Skeletal muscle tissue (tissue), 4 donors: Measurements from ENCODE around the gene NAT14. TPM values are rescaled to one million over a fixed set of nuclear protein-coding genes. Genes with fewer than 3 reads are reported as not detected.
"Not testable (repeated sequence)": the region's sequence is repeated elsewhere in the genome, so short reads cannot be mapped to it uniquely, and the experiment has no call there.

Experiments used
- H3K27ac ChIP-seq: one replicate; pipeline ENCODE4 v1.7.0; 2013; ENCODE audit warnings: mild to moderate bottlenecking, low read depth, low read length, inconsistent platforms
- H3K27me3 ChIP-seq, 3 donors: one replicate each; pipeline ENCODE4 v1.7.0; 2013; ENCODE audit warnings: low read length in 3 of 3; ENCODE audit not compliant: control insufficient read depth in 3 of 3, insufficient read depth in 3 of 3
- H3K36me3 ChIP-seq, 3 donors: one replicate each; pipeline ENCODE4 v1.7.0; 2013; ENCODE audit warnings: low read length in 3 of 3; ENCODE audit not compliant: control insufficient read depth in 3 of 3, insufficient read depth in 3 of 3
- H3K4me1 ChIP-seq, 3 donors: one replicate each; pipeline ENCODE4 v1.7.0; 2013; ENCODE audit warnings: low read length in 3 of 3, mild to moderate bottlenecking in 3 of 3; ENCODE audit not compliant: control insufficient read depth in 3 of 3, insufficient read depth in 3 of 3
- H3K4me3 ChIP-seq, 3 donors: one replicate each; pipeline ENCODE4 v1.7.0; 2013; ENCODE audit warnings: low read length in 3 of 3
- H3K9ac ChIP-seq, 3 donors: one replicate each; pipeline ENCODE4 v1.7.0; 2013; ENCODE audit warnings: low read length in 3 of 3, mild to moderate bottlenecking in 3 of 3, moderate library complexity in 2 of 3, low read depth in 1 of 3
- H3K9me3 ChIP-seq, 3 donors: one replicate each; pipeline ENCODE4 v1.7.0; 2013; ENCODE audit warnings: low read length in 3 of 3; ENCODE audit not compliant: control insufficient read depth in 3 of 3
- total RNA-seq: library from RNA; depleted of rRNA; stranded (reverse); fragments of >200 nt; gene quantifications from one replicate; pipeline ENCODE4 v1.2.3, GENCODE V29; 2014
- donor health status: Osteomylitis.

NAT14 gene
- total RNA-seq, 1 donor from 2014 or later, result 8.4 TPM

- Histone ChIP-seq H3K4me3 (peak overlapping the region in 2 of 3 donors; percentile 20 to 54), H3K27me3 (peaks cover 0 to 6% (median 2%) of the 10 kb centered on the region in 3 donors), H3K9ac (peak overlapping the region in 2 of 3 donors; percentile 45 to 78), H3K27ac (peak overlapping the region; percentile 68), H3K9me3 (peaks cover 0 to 2% (median 0%) of the 10 kb centered on the region in 3 donors), H3K36me3 (no peaks in the 10 kb centered on the region), H3K4me1 (peaks cover 24 to 36% (median 30%) of the 10 kb centered on the region in 3 donors)
Measured at GRCh38 chr19:55525289-55526101, 40.5 kb downstream of the NAT14 start.

- Histone ChIP-seq H3K4me3 (peak overlapping the region in 1 of 3 donors; percentile 58), H3K9me3 (peaks cover 0 to 2% (median 0%) of the 10 kb centered on the region in 3 donors), H3K36me3 (no peaks in the 10 kb centered on the region), H3K27me3 (peaks cover 0 to 6% (median 2%) of the 10 kb centered on the region in 3 donors), H3K4me1 (peaks cover 15 to 26% (median 21%) of the 10 kb centered on the region in 3 donors), H3K9ac (peak overlapping the region in 1 of 3 donors; percentile 78), H3K27ac (peak overlapping the region; percentile 68)
Measured at GRCh38 chr19:55526216-55527196, 41.5 kb downstream of the NAT14 start.

- H3K9me3 ChIP-seq, result peaks cover 0 to 2% (median 0%) of the 10 kb centered on the region in 3 donors
- no peaks in the 10 kb centered on the region for H3K36me3 ChIP-seq
- peaks cover 13 to 18% (median 13%) of the 10 kb centered on the region in 3 donors for H3K4me1 ChIP-seq
- H3K27ac ChIP-seq, result no peak overlapping the region
- peak overlapping the region in 1 of 3 donors; percentile 8 for H3K9ac ChIP-seq
- H3K4me3 ChIP-seq, result no peak overlapping the region
- H3K27me3 ChIP-seq, result peaks cover 0 to 6% (median 2%) of the 10 kb centered on the region in 3 donors
Measured at GRCh38 chr19:55527197-55528029, 42.4 kb downstream of the NAT14 start.

- H3K27me3 ChIP-seq, result peaks cover 0 to 6% (median 2%) of the 10 kb centered on the region in 3 donors
- H3K4me3 ChIP-seq, result no peak overlapping the region
- no peaks in the 10 kb centered on the region for H3K36me3 ChIP-seq
- H3K4me1 ChIP-seq, result peaks cover 13 to 18% (median 13%) of the 10 kb centered on the region in 3 donors
- no peak overlapping the region for H3K27ac ChIP-seq
- H3K9me3 ChIP-seq, result peaks cover 0 to 2% (median 0%) of the 10 kb centered on the region in 3 donors
- peak overlapping the region in 1 of 3 donors; percentile 8 for H3K9ac ChIP-seq
Measured at GRCh38 chr19:55528030-55528803, 43.2 kb downstream of the NAT14 start.

GRCh38 chr19:55529636-55530234 is 44.7 kb downstream of the NAT14 start:
- H3K27me3 ChIP-seq, result peaks cover 0 to 6% (median 2%) of the 10 kb centered on the region in 3 donors
- peaks cover 0 to 2% (median 0%) of the 10 kb centered on the region in 3 donors for H3K9me3 ChIP-seq
- H3K27ac ChIP-seq, result no peak overlapping the region
- no peak overlapping the region for H3K9ac ChIP-seq
- H3K36me3 ChIP-seq, result no peaks in the 10 kb centered on the region
- no peak overlapping the region for H3K4me3 ChIP-seq
- H3K4me1 ChIP-seq, result peaks cover 13 to 18% (median 13%) of the 10 kb centered on the region in 3 donors

GRCh38 chr19:55530996-55531395 is 46.0 kb downstream of the NAT14 start:
- peaks cover 8 to 13% (median 10%) of the 10 kb centered on the region in 3 donors for H3K4me1 ChIP-seq
- peaks cover 0 to 6% (median 2%) of the 10 kb centered on the region in 3 donors for H3K27me3 ChIP-seq
- H3K9ac ChIP-seq, result no peak overlapping the region
- H3K4me3 ChIP-seq, result no peak overlapping the region
- no peaks in the 10 kb centered on the region for H3K36me3 ChIP-seq
- H3K9me3 ChIP-seq, result peaks cover 0 to 2% (median 0%) of the 10 kb centered on the region in 3 donors
- H3K27ac ChIP-seq, result no peak overlapping the region

- not testable (repeated sequence) for H3K4me3 ChIP-seq, H3K36me3 ChIP-seq, H3K27me3 ChIP-seq, H3K27ac ChIP-seq, H3K9me3 ChIP-seq, H3K4me1 ChIP-seq, H3K9ac ChIP-seq
Measured at GRCh38 chr19:55534280-55534679, 49.3 kb downstream of the NAT14 start.

GRCh38 chr19:55535173-55535964 is 50.4 kb downstream of the NAT14 start:
- peaks cover 0 to 3% (median 2%) of the 10 kb centered on the region in 3 donors for H3K4me1 ChIP-seq
- H3K36me3 ChIP-seq, result no peaks in the 10 kb centered on the region
- H3K27me3 ChIP-seq, result no peaks in the 10 kb centered on the region
- H3K9ac ChIP-seq, result no peak overlapping the region
- no peaks in the 10 kb centered on the region for H3K9me3 ChIP-seq
- no peak overlapping the region for H3K4me3 ChIP-seq
- no peak overlapping the region for H3K27ac ChIP-seq
